ENCODE data around the gene DKKL1.

Gene DKKL1

GRCh38 chr19:49355909-49356353 lies 7.7 kb upstream of the DKKL1 start:
- Histone ChIP-seq H3K27me3 (ENCODE audit: control insufficient read depth, insufficient read depth, low read length) (no peaks in the 10 kb centered on the region), H3K36me3 (ENCODE audit: control insufficient read depth, insufficient read depth, low read length) (peaks cover 37% of the 10 kb centered on the region)

GRCh38 chr19:49356382-49356781 lies 7.3 kb upstream of the DKKL1 start:
- Histone ChIP-seq H3K4me3 (ENCODE audit: low read depth, low read length) (no peak overlapping the region), H3K27me3 (ENCODE audit: control insufficient read depth, insufficient read depth, low read length) (no peaks in the 10 kb centered on the region), H3K36me3 (ENCODE audit: control insufficient read depth, insufficient read depth, low read length) (peaks cover 33% of the 10 kb centered on the region), H3K9me3 (ENCODE audit: control insufficient read depth, insufficient read depth, low read length) (no peaks in the 10 kb centered on the region), H3K9ac (ENCODE audit: low read depth, low read length) (no peak overlapping the region), H3K4me1 (ENCODE audit: control insufficient read depth, insufficient read depth, low read length) (no peaks in the 10 kb centered on the region)

More at GRCh38 chr19:49355909-49356353, 7.7 kb upstream of the DKKL1 start:
- Histone ChIP-seq H3K4me1 (ENCODE audit: control insufficient read depth, insufficient read depth, low read length) (no peaks in the 10 kb centered on the region), H3K9ac (ENCODE audit: low read depth, low read length) (no peak overlapping the region), H3K4me3 (ENCODE audit: low read depth, low read length) (no peak overlapping the region), H3K9me3 (ENCODE audit: control insufficient read depth, insufficient read depth, low read length) (no peaks in the 10 kb centered on the region)

GRCh38 chr19:49357186-49357585 lies 6.5 kb upstream of the DKKL1 start:
- Histone ChIP-seq H3K9me3 (ENCODE audit: control insufficient read depth, insufficient read depth, low read length) (no peaks in the 10 kb centered on the region), H3K4me1 (ENCODE audit: control insufficient read depth, insufficient read depth, low read length) (no peaks in the 10 kb centered on the region), H3K4me3 (ENCODE audit: low read depth, low read length) (no peak overlapping the region), H3K27me3 (ENCODE audit: control insufficient read depth, insufficient read depth, low read length) (no peaks in the 10 kb centered on the region), H3K36me3 (ENCODE audit: control insufficient read depth, insufficient read depth, low read length) (peaks cover 28% of the 10 kb centered on the region), H3K9ac (ENCODE audit: low read depth, low read length) (no peak overlapping the region)

GRCh38 chr19:49359851-49360820 lies 3.5 kb upstream of the DKKL1 start:
- Histone ChIP-seq H3K9ac (ENCODE audit: low read depth, low read length) (peak overlapping the region; percentile 37), H3K36me3 (ENCODE audit: control insufficient read depth, insufficient read depth, low read length) (peaks cover 18% of the 10 kb centered on the region), H3K4me3 (ENCODE audit: low read depth, low read length) (no peak overlapping the region), H3K9me3 (ENCODE audit: control insufficient read depth, insufficient read depth, low read length) (no peaks in the 10 kb centered on the region), H3K27me3 (ENCODE audit: control insufficient read depth, insufficient read depth, low read length) (no peaks in the 10 kb centered on the region), H3K4me1 (ENCODE audit: control insufficient read depth, insufficient read depth, low read length) (no peaks in the 10 kb centered on the region)

- H3K4me1 ChIP-seq (ENCODE audit: control insufficient read depth, insufficient read depth, low read length) = no peaks in the 10 kb centered on the region
- no peaks in the 10 kb centered on the region for H3K9me3 ChIP-seq (ENCODE audit: control insufficient read depth, insufficient read depth, low read length)
- H3K9ac ChIP-seq (ENCODE audit: low read depth, low read length) = peak overlapping the region; percentile 97
- H3K4me3 ChIP-seq (ENCODE audit: low read depth, low read length) = peak overlapping the region; percentile 92
- no peaks in the 10 kb centered on the region for H3K27me3 ChIP-seq (ENCODE audit: control insufficient read depth, insufficient read depth, low read length)
- peaks cover 12% of the 10 kb centered on the region for H3K36me3 ChIP-seq (ENCODE audit: control insufficient read depth, insufficient read depth, low read length)
Observed at GRCh38 chr19:49361438-49362047, 2.1 kb upstream of the DKKL1 start.

GRCh38 chr19:49362048-49362928 lies 1.4 kb upstream of the DKKL1 start, which contains the start of gene TEAD2:
Gene TEAD2, minus strand, starts transcription at chr19:49362416. Its CDS starts 2,341 bp downstream, at chr19:49360075.
- Histone ChIP-seq H3K36me3 (ENCODE audit: control insufficient read depth, insufficient read depth, low read length) (peaks cover 8% of the 10 kb centered on the region), H3K27me3 (ENCODE audit: control insufficient read depth, insufficient read depth, low read length) (no peaks in the 10 kb centered on the region), H3K4me1 (ENCODE audit: control insufficient read depth, insufficient read depth, low read length) (no peaks in the 10 kb centered on the region), H3K9ac (ENCODE audit: low read depth, low read length) (peak within 1 kb of the TSS; percentile 97), H3K4me3 (ENCODE audit: low read depth, low read length) (peak within 1 kb of the TSS; percentile 92), H3K9me3 (ENCODE audit: control insufficient read depth, insufficient read depth, low read length) (no peaks in the 10 kb centered on the region)

GRCh38 chr19:49362929-49363267 lies 779 bp upstream of the DKKL1 start:
- Histone ChIP-seq H3K9me3 (ENCODE audit: control insufficient read depth, insufficient read depth, low read length) (no peaks in the 10 kb centered on the region), H3K27me3 (ENCODE audit: control insufficient read depth, insufficient read depth, low read length) (no peaks in the 10 kb centered on the region), H3K4me3 (ENCODE audit: low read depth, low read length) (peak overlapping the region; percentile 55), H3K4me1 (ENCODE audit: control insufficient read depth, insufficient read depth, low read length) (no peaks in the 10 kb centered on the region), H3K36me3 (ENCODE audit: control insufficient read depth, insufficient read depth, low read length) (peaks cover 6% of the 10 kb centered on the region), H3K9ac (ENCODE audit: low read depth, low read length) (peak overlapping the region; percentile 19)

GRCh38 chr19:49364083-49364737 lies 533 bp downstream of the DKKL1 start:
- Histone ChIP-seq H3K36me3 (ENCODE audit: control insufficient read depth, insufficient read depth, low read length) (peaks cover 5% of the 10 kb centered on the region), H3K27me3 (ENCODE audit: control insufficient read depth, insufficient read depth, low read length) (no peaks in the 10 kb centered on the region), H3K4me1 (ENCODE audit: control insufficient read depth, insufficient read depth, low read length) (no peaks in the 10 kb centered on the region), H3K4me3 (ENCODE audit: low read depth, low read length) (peak overlapping the region; percentile 53), H3K9me3 (ENCODE audit: control insufficient read depth, insufficient read depth, low read length) (no peaks in the 10 kb centered on the region), H3K9ac (ENCODE audit: low read depth, low read length) (peak overlapping the region; percentile 24)

GRCh38 chr19:49366110-49366509 lies 2.4 kb downstream of the DKKL1 start:
- no peaks in the 10 kb centered on the region for H3K36me3 ChIP-seq (ENCODE audit: control insufficient read depth, insufficient read depth, low read length)
- no peak overlapping the region for H3K4me3 ChIP-seq (ENCODE audit: low read depth, low read length)
- H3K4me1 ChIP-seq (ENCODE audit: control insufficient read depth, insufficient read depth, low read length) = no peaks in the 10 kb centered on the region
- peaks cover 11% of the 10 kb centered on the region for H3K9me3 ChIP-seq (ENCODE audit: control insufficient read depth, insufficient read depth, low read length)
- no peak overlapping the region for H3K9ac ChIP-seq (ENCODE audit: low read depth, low read length)
- H3K27me3 ChIP-seq (ENCODE audit: control insufficient read depth, insufficient read depth, low read length) = no peaks in the 10 kb centered on the region

- H3K27me3 ChIP-seq (ENCODE audit: control insufficient read depth, insufficient read depth, low read length) = no peaks in the 10 kb centered on the region
- peaks cover 11% of the 10 kb centered on the region for H3K9me3 ChIP-seq (ENCODE audit: control insufficient read depth, insufficient read depth, low read length)
- no peak overlapping the region for H3K9ac ChIP-seq (ENCODE audit: low read depth, low read length)
- H3K4me1 ChIP-seq (ENCODE audit: control insufficient read depth, insufficient read depth, low read length) = peaks cover 2% of the 10 kb centered on the region
- no peaks in the 10 kb centered on the region for H3K36me3 ChIP-seq (ENCODE audit: control insufficient read depth, insufficient read depth, low read length)
- H3K4me3 ChIP-seq (ENCODE audit: low read depth, low read length) = no peak overlapping the region
Observed at GRCh38 chr19:49368711-49369358, 5.2 kb downstream of the DKKL1 start.

All from iPS-15b (cell line).